GM12865 (cell line): ENCODE data around the gene GNAS.

Experiments
- DNase-seq: peaks from one replicate; pipeline ENCODE4 v3.0.0; 2010; ENCODE audit warnings: low read depth
- H3K4me3 ChIP-seq: 2 replicates; pipeline ENCODE4 v1.5.1; 2011; ENCODE audit warnings: mild to moderate bottlenecking, low read depth, low read length, control low read depth
- CTCF ChIP-seq: IDR thresholded peaks from 2 replicates; pipeline ENCODE4 v1.5.1; 2011; ENCODE audit warnings: low read length, control low read depth, low read depth, inconsistent platforms; ENCODE audit not compliant: insufficient read depth; ENCODE audit errors: missing control alignments

The GNAS gene

GRCh38 chr20:58889798-58890517, 37.4 kb downstream of the GNAS start:
- peak overlapping the region; percentile 76 for H3K4me3 ChIP-seq
- no peak for DNase-seq
- no peak for TF ChIP-seq CTCF

- H3K4me3 ChIP-seq, result peak overlapping the region; percentile 54
- no peak for TF ChIP-seq CTCF
- DNase-seq, result peak; percentile 86
These were observed 38.1 kb downstream of the GNAS start for GRCh38 chr20:58890518-58891085.

DNA sequence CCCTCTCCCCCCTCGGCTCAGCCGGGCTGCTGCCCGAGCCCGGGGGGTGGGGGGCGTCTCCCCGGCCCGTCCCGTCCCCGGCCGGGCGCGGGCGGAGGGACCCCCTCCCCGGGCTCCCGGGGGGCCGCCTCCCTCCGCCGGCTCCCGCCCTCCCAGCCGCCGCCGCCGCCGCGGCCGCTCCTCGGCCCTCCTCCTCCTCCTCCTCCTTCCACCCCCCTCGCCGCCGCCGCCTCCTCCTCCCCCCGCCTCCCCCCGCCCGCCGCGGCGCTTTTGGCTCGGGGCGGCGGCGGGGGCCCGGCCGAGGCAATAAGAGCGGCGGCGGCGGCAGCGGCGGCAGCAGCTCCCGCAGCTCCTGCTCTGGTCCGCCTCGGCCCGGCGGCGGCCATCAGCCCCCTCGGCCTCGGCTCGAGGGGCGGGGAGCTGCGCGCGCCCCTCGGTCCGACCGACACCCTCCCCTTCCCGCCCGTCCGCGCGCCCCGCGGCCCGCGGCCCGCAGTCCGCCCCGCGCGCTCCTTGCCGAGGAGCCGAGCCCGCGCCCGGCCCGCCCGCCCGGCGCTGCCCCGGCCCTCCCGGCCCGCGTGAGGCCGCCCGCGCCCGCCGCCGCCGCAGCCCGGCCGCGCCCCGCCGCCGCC, 38.7 kb downstream of the GNAS start:
- H3K4me3 ChIP-seq, result peak overlapping the region; percentile 90
- DNase-seq, result peak; percentile 88
- TF ChIP-seq CTCF, result no peak

DNA sequence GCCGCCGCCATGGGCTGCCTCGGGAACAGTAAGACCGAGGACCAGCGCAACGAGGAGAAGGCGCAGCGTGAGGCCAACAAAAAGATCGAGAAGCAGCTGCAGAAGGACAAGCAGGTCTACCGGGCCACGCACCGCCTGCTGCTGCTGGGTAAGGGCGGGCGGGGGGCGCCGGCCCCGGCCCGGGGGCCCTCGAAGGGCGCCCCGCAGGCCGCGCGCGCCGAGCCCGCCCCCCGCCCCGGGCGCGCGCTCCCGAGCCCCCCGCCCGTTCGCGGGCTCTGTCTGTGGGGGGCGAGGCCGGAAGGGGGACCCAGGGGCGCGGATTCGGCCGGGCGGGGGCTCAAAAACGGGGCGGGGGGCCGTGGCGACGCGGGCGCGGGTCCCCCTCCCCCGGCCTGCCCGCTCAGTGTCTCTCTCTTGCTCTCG, 39.2 kb downstream of the GNAS start:
- peak; percentile 60 for DNase-seq
- no peak for TF ChIP-seq CTCF
- H3K4me3 ChIP-seq, result peak overlapping the region; percentile 90

DNA sequence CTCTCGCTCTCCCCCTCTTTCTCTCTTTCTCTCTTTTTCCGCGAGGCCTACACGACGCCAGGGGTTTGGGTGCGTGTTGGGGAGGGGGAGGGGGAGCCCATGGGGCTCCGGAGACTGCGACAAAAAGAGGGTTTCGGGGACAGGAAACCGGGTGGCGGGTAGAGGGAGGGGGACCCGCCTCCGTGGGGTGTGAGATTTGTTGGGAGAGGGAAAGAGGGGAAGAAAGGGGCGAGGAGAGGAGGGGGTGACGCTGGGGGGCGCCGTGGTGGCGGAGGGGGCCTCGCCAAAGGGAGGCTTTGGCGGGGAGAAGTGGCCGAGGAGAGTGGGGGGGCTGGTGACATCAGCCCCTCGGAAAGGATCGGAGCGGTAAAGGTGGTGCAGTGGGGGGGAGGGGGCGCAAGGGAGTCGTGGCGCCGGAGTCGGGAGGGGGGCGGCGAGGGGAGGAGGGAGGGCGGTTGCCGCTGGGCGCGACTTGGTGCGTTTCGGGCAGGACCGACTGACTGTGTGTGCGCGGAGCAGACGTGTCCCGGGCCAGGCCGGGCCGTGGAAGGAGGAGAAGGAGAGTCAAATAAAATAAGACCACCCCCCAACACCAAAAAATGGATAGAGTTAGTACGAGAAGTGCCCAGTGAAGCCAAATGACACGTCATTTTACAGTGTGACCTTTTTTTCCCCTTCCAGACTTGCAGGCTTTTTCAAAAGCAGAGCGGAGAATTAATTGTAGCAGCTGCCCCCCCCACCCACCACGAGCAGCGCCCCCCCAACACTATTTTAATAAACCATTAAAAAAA, 39.8 kb downstream of the GNAS start:
- TF ChIP-seq CTCF, result no peak
- peak; percentile 87 for DNase-seq
- H3K4me3 ChIP-seq, result peak overlapping the region; percentile 90

DNA sequence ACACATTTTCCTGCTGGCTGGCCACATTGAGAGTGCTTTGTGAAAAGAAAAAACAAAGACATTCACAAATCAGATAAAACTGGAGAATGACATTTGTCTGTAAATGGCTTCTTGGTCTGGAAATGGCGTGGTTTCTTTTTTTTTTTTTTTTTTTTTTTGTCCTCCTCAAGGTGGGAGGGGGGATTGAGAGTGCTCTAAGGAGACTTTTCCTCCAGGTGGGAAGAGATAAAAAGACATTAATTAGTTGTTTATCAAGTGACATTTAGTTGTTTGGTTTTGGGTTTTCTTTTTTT, 40.4 kb downstream of the GNAS start:
- H3K4me3 ChIP-seq, result peak overlapping the region; percentile 90
- no peak for DNase-seq
- no peak for TF ChIP-seq CTCF
